GM12878 (cell line): ENCODE measurements around the gene R3HDM2. TPM values are rescaled to one million over a fixed set of nuclear protein-coding genes. Genes with fewer than 3 reads are reported as not detected.

ENCODE experiments used
- BCLAF1 ChIP-seq: fragments of 450-650 bp; IDR thresholded peaks from 2 replicates; pipeline ENCODE4 v1.6.1; 2017; ENCODE audit warnings: antibody characterized with exemption, mild to moderate bottlenecking, moderate library complexity
- PAX5 ChIP-seq: IDR thresholded peaks from 2 replicates; pipeline ENCODE4 v1.6.1; 2011; ENCODE audit warnings: low read depth, low read length, borderline replicate concordance
- ZBTB40 ChIP-seq: fragments of 450-650 bp; IDR thresholded peaks from 2 replicates; pipeline ENCODE4 v1.6.1; 2016; ENCODE audit warnings: mild to moderate bottlenecking, moderate library complexity, borderline replicate concordance
- polyA plus RNA-seq, 11 experiments: library from polyadenylated mRNA; depleted of rRNA in 4 of 11; unstranded in 6 of 11; stranded (reverse) in 5 of 11; fragments of >200 nt; fragmentation: Nextera tagmentation in 4 of 11; fragmentation: Illumina TruSeq in 1 of 11; extraction: Ambion mirVana in 4 of 11; extraction: Trizol in 1 of 11; gene quantifications; 1 replicate in 1 of 11; 2 replicates in 10 of 11; pipeline versions ENCODE4 v1.2.1 to v1.2.3, GENCODE V29; 2011 to 2016; ENCODE audit warnings: inconsistent platforms in 2 of 11, missing spikeins in 2 of 11, low read depth in 1 of 11
- total RNA-seq, 4 experiments: library from RNA; depleted of rRNA in 3 of 4; stranded (reverse); fragments of >200 nt in 3 of 4; fragmentation: Illumina TruSeq in 1 of 4; extraction: Trizol in 1 of 4; gene quantifications; 2 replicates each; pipeline versions ENCODE4 v1.2.1 to v1.2.3, GENCODE V29; 2013 to 2021

The R3HDM2 gene
- total and polyA plus RNA-seq, 10 of the 15 experiments (the other 5 are each of a cell fraction or from before 2014, with no cell fraction given), result 4.6 to 26.1 (median 11.2) TPM

- TF ChIP-seq PAX5 (no peak), ZBTB40 (no peak), BCLAF1 (no peak)
Measured at GRCh38 chr12:57479043-57479375, 48.2 kb upstream of the R3HDM2 start (continued).
